Fibroblast of pulmonary artery (primary cell): ENCODE measurements around the gene DGLUCY.

Source experiments
- DNase-seq: peaks from one replicate; pipeline ENCODE4 v3.0.0-alpha.2; 2010; ENCODE audit warnings: low read depth
- H3K4me3 ChIP-seq: replicated peaks from 2 replicates; pipeline ENCODE4 v1.5.1; 2011; ENCODE audit warnings: low read depth, mild to moderate bottlenecking, control low read depth, low read length, moderate library complexity
- CTCF ChIP-seq: IDR thresholded peaks from 2 replicates; pipeline ENCODE4 v1.5.1; 2011; ENCODE audit warnings: mild to moderate bottlenecking, control low read depth, low read length, inconsistent platforms; ENCODE audit errors: missing control alignments

DGLUCY gene

GRCh38 chr14:91125801-91126200 is 11.9 kb downstream of the DGLUCY start:
- TF ChIP-seq CTCF = no peak
- no peak overlapping the region for H3K4me3 ChIP-seq
- DNase-seq = no peak

DNA sequence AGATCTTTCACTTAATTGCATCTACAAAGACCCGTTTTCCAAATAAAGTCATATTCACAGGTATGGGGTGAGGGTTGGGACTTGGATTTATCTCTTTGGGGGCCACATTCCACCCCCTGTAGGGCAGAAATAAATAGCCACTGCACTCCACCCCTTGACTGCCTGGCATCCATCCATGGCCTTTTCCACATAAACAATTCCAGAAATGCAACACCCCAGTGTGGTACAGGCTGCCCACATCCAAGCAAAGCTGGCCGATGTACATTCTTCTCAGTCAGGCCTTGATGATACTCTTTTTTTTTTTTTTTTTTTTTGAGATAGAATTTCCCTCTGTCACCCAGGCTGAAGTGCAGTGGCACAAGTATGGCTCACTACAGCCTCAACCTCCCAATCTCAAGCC is 12.9 kb downstream of the DGLUCY start:
- DNase-seq = no peak
- no peak for TF ChIP-seq CTCF
- H3K4me3 ChIP-seq = no peak overlapping the region

GRCh38 chr14:91127401-91127801 is 13.5 kb downstream of the DGLUCY start:
- no peak for DNase-seq
- no peak overlapping the region for H3K4me3 ChIP-seq
- TF ChIP-seq CTCF = no peak

- DNase-seq = no peak
- no peak overlapping the region for H3K4me3 ChIP-seq
- no peak for TF ChIP-seq CTCF
Observed at GRCh38 chr14:91127924-91128323, 14.1 kb downstream of the DGLUCY start.

DNA sequence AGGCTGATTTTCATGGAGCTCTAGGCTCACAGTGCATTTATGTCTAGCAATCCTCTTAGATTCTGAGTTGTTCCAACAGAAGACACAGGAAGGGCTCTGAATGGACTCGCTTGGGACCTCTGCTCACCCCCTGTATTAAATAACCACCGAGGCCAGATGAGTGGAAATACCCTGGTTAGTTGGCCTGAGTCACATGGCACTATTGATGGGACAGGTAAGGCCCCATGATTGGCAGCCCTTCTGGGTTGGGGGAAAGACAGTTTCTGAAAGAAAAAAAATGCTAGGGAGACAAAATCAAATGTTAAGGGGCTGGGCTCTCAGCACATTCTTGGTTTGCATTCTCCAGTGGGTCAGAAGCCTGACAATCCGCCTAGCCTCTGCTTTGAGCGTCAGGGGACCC is 14.8 kb downstream of the DGLUCY start:
- TF ChIP-seq CTCF = no peak
- no peak for DNase-seq
- no peak overlapping the region for H3K4me3 ChIP-seq

DNA sequence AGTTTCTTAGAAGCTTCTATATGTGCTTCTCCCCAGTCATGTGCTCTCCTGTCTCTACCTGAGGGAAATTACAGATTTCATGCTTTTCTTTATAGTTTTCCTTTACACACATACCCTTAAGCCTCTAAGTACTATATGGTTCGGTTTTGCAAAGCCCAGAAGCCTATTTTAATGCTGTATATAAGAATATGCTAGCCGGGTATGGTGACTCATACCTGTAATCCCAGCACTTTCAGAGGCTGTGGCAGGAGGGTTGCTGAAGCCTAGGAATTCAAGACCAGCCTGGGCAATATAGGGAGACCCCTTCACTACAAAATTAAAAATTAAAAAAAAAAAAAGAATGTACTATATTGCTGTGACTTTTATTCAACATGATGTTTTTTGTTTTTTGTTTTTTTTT is 15.4 kb downstream of the DGLUCY start:
- DNase-seq = no peak
- TF ChIP-seq CTCF = no peak
- H3K4me3 ChIP-seq = no peak overlapping the region

DNA sequence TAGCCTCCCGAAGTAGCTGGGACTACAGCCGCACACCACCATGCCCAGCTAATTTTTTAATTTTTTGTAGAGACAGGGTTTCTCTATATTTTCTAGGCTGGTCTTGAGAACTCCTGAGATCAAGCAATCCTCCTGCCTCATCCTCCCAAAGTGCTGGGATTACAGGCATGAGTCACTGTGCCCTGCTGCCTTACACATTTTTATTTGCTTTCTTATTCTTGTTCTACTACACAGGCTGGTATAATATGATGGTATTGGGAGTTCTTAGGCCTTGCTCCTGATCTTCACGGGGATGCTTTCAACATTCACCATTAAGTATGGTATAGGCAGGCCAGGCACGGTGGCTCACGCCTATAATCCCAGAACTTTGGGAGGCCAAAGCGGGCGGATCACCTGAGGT is 21.2 kb downstream of the DGLUCY start:
- no peak for TF ChIP-seq CTCF
- no peak overlapping the region for H3K4me3 ChIP-seq

More for the DNA sequence above, 21.2 kb downstream of the DGLUCY start:
- no peak for DNase-seq
